HG03457 (cell line): ENCODE results near the gene SLC6A3.

ENCODE experiments used
- ATAC-seq: cut with Tn5 transposase; IDR thresholded peaks from one replicate; pipeline ENCODE4 v1.9.1; 2021; ENCODE audit warnings: moderate number of reproducible peaks; ENCODE audit not compliant: unreplicated experiment

The SLC6A3 gene

GRCh38 chr5:1390861-1391600 lies 54.2 kb downstream of the SLC6A3 start:
- ATAC-seq = no peak

- ATAC-seq = no peak
Observed at GRCh38 chr5:1390333-1390732, 54.9 kb downstream of the SLC6A3 start.

DNA sequence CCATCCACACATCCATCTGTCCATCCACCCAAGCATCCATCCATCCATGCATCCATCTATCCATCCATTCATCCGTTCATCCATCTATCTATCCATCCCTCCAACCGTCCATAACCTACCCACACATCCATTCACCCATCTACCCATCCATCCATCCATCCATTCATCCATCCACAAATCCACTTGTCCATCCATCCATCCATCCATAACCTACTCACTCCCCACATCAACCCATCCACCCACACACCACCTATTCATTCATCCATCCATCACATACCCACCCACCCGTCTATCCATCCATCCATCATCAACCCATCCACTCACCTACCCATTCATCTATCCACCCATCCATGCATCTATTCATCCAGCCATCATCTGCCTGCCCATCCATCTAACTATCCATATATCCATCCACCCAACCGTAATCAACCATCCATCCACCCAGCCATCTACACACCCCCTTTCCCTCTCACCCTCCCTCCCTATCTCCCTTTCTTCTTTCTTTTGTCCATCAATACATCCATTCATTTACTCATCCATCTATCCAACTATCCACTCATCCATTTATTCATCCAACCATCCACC lies 56.8 kb downstream of the SLC6A3 start:
- no peak for ATAC-seq

DNA sequence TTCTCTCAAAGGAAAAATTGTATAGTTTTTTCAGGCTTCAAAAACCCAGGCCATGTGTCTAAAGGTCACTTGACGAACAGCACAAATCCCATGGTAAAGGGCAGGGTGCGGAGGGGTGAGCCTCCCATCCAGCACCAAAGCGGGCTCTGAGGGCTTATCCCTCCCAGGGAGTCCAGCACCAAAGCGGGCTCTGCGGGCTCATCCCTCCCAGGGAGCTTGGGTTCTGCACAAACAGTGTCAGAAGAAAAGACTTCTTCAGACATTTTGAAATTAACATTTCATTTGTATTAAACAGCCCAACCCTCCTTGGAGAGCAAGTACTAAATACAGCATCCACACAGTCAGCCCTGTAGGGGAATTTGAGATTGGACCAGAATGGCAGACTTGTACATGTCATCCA lies 57.4 kb downstream of the SLC6A3 start:
- no peak for ATAC-seq

DNA sequence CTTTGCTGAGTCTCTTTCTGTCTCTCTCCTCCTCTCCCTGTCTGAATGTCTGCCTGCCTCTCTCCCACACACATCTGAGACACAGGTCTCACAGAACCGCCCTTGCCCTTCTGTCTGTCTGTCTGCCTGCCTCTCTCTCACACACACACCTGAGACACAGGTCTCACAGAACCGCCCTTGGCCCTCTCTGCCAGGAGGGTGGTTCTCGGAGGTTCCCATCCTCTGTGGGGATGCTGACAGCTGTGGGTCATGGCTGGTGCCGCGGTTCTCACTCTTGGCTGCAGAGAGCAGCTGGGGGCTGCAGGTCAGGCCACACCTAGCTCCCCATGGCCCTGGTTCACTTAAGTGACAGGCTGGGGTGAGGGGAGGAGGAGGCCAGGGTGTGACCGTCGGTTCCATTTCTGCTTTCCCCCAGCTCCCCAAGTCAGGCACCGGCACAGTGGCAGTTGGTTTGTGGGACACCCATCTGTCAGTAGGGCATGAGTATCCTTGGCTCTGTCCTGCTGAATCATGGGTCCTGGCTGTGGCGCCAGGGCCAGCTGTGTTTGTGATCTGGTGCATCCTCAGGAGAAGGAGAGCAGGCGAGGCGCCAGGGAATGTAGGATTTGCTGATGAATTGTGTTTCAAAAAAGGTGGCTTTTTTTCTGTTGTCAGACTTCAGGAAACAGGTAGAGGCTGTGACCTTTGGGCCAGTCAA lies 58.0 kb downstream of the SLC6A3 start:
- ATAC-seq = no peak

DNA sequence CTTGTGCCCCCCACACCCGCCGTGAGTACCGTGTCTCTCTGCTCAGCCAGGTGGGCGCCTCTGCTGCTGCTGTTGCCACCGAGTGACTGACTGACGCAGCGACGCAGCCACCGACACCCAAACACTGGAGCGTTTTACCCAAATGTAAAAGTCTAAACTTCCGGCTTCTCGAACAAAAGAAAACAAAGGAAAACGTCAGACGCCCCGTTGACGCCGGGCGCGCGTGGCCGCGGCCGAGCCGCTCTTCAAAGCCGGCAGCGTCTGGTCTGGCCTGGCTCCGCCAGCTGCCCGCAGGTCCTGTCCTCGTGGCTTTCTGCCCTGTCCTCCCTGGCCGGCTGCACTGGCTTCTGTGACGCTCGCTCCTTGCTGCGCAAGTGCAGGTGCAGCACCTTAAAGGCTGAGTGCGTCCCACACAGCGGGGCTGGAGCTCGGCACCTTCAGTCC lies 58.9 kb downstream of the SLC6A3 start:
- ATAC-seq = peak; percentile 14

- peak; percentile 87 for ATAC-seq
Observed at GRCh38 chr5:1385395-1386273, 59.6 kb downstream of the SLC6A3 start.

- ATAC-seq = no peak
Observed at GRCh38 chr5:1384521-1384920, 60.7 kb downstream of the SLC6A3 start.

DNA sequence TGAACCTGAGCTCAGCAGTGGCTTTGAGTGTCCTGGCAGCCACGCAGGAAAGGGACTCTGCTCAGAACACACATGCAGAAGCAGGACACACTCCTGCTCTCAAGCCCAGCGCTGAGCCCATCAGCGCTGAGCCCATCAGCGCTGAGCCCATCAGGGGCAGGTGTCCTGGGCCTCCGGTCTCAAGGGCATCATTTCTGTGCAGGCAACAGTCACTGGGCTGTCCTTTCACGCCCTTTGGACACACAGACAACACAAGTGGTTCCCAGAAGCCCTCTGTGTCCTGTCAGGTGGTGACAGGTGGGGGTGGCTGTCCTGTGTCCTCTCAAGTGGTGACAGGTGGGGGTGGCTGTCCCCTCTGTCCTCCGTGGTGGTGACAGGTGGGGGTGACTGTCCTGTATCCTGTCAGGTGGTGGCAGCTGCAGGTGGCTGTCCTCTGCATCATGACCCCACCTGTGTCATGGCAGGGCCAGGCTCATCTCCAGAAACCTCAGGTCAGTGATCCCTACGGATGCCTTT lies 61.3 kb downstream of the SLC6A3 start:
- no peak for ATAC-seq

GRCh38 chr5:1383344-1383743 lies 61.9 kb downstream of the SLC6A3 start:
- no peak for ATAC-seq

GRCh38 chr5:1382248-1382700 lies 63.0 kb downstream of the SLC6A3 start:
- ATAC-seq = no peak

GRCh38 chr5:1381370-1382247 lies 63.6 kb downstream of the SLC6A3 start:
- ATAC-seq = no peak

GRCh38 chr5:1380910-1381309 lies 64.3 kb downstream of the SLC6A3 start:
- no peak for ATAC-seq

- ATAC-seq = no peak
Observed at GRCh38 chr5:1380011-1380817, 65.0 kb downstream of the SLC6A3 start.

DNA sequence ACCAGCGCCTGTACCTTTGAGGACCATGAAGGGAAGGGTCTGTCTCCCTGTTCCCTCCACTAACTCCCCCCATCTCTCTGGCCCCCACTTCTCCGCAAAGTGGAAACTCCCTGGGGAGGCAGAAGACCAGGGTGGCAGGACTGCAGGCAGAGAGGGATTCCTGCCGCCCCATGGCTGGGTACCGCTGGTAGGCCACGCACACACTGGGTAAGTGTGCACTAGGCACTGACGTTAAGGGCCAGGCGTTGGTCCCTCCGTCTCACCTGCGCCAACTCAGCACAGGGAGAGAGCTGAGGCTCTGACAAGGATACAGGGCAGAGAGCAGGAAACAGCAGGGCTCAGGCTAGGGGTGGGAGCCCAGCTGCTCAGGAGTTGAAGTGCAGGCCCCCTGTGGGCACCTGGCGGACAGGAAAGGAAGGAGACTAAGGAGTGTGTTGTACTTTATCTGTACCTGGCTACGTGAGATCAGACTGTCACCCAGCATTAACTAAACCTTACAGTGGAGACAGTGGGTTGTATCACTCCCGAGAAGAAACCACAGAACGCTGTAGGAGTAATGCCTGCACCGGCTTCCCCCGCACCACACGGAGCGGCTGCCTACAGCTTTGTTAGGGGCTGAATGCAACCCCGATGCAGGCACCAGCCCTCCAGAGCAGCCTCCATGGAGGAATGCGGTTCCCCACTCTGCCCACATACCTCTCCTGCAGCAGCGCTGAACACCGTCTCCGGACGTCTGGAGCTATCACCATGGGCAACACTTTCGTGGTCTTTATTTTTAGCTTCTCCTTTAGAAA lies 66.2 kb downstream of the SLC6A3 start:
- no peak for ATAC-seq

- no peak for ATAC-seq
Observed at GRCh38 chr5:1378096-1378495, 67.1 kb downstream of the SLC6A3 start.

GRCh38 chr5:1376981-1377380 lies 68.3 kb downstream of the SLC6A3 start:
- no peak for ATAC-seq
